ENCODE results near the gene GPR55. TPM values are rescaled to one million over a fixed set of nuclear protein-coding genes. Genes with fewer than 3 reads are reported as not detected.
A peak's percentile ranks its signal among the peaks of the same experiment; 100 is the strongest.

Gene GPR55
- total RNA-seq, 6 experiments from 2014 or later = 0.06 to 0.12 (median 0.07) TPM; not detected in 3

- intact Hi-C loops (cut with DNase I) = no loop called here
- H3K36me3 ChIP-seq = no peaks in the 10 kb centered on the region
- H3K4me1 ChIP-seq = no peaks in the 10 kb centered on the region
- 67% methylated on average over 2 of the region's 2 CpGs for WGBS (ENCODE audit: insufficient coverage, low coverage, low lambda C conversion rate, missing lambda C conversion rate)
- H3K27me3 ChIP-seq = no peaks in the 10 kb centered on the region
- H3K4me3 ChIP-seq = no peak overlapping the region
- DNase-seq (no peak), ATAC-seq (no peak)
- no peak overlapping the region for H3K27ac ChIP-seq
- TF ChIP-seq, protein P1, sequence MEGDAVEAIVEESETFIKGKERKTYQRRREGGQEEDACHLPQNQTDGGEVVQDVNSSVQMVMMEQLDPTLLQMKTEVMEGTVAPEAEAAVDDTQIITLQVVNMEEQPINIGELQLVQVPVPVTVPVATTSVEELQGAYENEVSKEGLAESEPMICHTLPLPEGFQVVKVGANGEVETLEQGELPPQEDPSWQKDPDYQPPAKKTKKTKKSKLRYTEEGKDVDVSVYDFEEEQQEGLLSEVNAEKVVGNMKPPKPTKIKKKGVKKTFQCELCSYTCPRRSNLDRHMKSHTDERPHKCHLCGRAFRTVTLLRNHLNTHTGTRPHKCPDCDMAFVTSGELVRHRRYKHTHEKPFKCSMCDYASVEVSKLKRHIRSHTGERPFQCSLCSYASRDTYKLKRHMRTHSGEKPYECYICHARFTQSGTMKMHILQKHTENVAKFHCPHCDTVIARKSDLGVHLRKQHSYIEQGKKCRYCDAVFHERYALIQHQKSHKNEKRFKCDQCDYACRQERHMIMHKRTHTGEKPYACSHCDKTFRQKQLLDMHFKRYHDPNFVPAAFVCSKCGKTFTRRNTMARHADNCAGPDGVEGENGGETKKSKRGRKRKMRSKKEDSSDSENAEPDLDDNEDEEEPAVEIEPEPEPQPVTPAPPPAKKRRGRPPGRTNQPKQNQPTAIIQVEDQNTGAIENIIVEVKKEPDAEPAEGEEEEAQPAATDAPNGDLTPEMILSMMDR (IDR thresholded peaks at IDR 0.05) = no peak
- no peak for TF ChIP-seq POLR2A (IDR thresholded peaks at IDR 0.05)
- no peaks in the 10 kb centered on the region for H3K9me3 ChIP-seq
These were observed 26.4 kb upstream of the GPR55 start for GRCh38 chr2:230951396-230951795.

GRCh38 chr2:230950874-230951339 is 25.9 kb upstream of the GPR55 start:
- intact Hi-C loops (cut with DNase I) = no loop called here
- TF ChIP-seq POLR2A (IDR thresholded peaks at IDR 0.05) = no peak
- DNase-seq = no peak
- H3K4me3 ChIP-seq = no peak overlapping the region
- no peaks in the 10 kb centered on the region for H3K36me3 ChIP-seq
- ATAC-seq = no peak
- no peaks in the 10 kb centered on the region for H3K4me1 ChIP-seq
- H3K9me3 ChIP-seq = no peaks in the 10 kb centered on the region
- 87% methylated on average over 7 of the region's 10 CpGs for WGBS (ENCODE audit: insufficient coverage, low coverage, low lambda C conversion rate, missing lambda C conversion rate)
- no peaks in the 10 kb centered on the region for H3K27me3 ChIP-seq
- no peak overlapping the region for H3K27ac ChIP-seq

- Histone ChIP-seq H3K36me3 (no peaks in the 10 kb centered on the region), H3K27me3 (no peaks in the 10 kb centered on the region), H3K9me3 (no peaks in the 10 kb centered on the region), H3K4me1 (no peaks in the 10 kb centered on the region), H3K27ac (no peak overlapping the region), H3K4me3 (no peak overlapping the region)
- intact Hi-C loops (cut with DNase I) = no loop called here
- no peak for TF ChIP-seq POLR2A (IDR thresholded peaks at IDR 0.05)
- TF ChIP-seq, protein P1 (IDR thresholded peaks at IDR 0.05) = no peak
- DNase-seq (no peak), ATAC-seq (no peak)
- WGBS (ENCODE audit: insufficient coverage, low coverage, low lambda C conversion rate, missing lambda C conversion rate) = 86% methylated on average over 19 of the region's 20 CpGs
These were observed 25.2 kb upstream of the GPR55 start for GRCh38 chr2:230949966-230950873.

DNA sequence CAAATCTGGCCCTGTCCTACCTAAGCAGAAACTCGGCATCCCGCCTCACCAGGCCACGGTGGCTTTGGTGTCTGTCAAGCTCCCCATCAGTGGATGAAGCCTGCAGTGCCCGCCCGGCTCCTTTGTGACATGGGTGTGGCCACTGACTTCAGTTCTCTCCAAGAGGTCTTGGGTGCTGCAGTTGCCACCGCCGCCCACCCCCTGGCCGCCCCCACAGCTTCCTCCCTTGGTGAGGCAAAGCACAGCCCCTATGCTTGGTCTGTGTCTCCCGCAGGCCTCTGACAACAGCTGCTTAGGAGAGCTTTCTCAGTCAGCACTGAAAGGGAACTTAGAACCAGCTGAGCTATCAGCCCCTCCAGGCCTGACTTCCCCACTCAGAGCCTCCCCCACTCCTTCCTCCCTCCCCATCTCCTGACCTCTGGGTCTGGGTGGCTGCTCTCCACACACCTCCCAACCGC is 22.9 kb upstream of the GPR55 start:
- Histone ChIP-seq H3K27ac (no peak overlapping the region), H3K27me3 (no peaks in the 10 kb centered on the region), H3K36me3 (no peaks in the 10 kb centered on the region), H3K9me3 (no peaks in the 10 kb centered on the region), H3K4me1 (no peaks in the 10 kb centered on the region), H3K4me3 (no peak overlapping the region)
- intact Hi-C loops (cut with DNase I) = no loop called here
- DNase-seq (no peak), ATAC-seq (peak; percentile 28 to 59 (median 52))
- no peak for TF ChIP-seq POLR2A (IDR thresholded peaks at IDR 0.05)
- TF ChIP-seq, protein P1 (IDR thresholded peaks at IDR 0.05) = no peak
- WGBS (ENCODE audit: insufficient coverage, low coverage, low lambda C conversion rate, missing lambda C conversion rate) = 64% methylated on average over 3 of the region's 10 CpGs

DNA sequence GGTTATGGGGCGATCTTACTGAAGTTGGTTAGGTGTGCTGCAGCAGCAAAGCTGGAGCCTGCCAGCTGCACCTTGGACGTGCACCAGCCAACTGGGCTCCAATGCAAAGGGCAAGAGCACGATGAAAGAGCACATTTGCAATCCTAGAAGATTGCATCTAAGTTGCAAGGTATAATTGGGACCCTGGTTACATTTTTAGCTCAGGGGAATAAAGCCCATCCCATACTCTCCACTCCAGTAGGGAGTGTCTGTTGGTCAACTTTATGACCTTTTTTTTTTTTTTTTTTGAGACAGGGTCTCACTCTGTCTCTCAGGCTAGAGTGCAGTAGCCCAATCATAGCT is 22.2 kb upstream of the GPR55 start:
- H3K36me3 ChIP-seq = no peaks in the 10 kb centered on the region
- no peak overlapping the region for H3K4me3 ChIP-seq
- no peak for ATAC-seq
- WGBS (ENCODE audit: insufficient coverage, low coverage, low lambda C conversion rate, missing lambda C conversion rate) = 51% methylated on average over 3 of the region's 3 CpGs
- intact Hi-C loops (cut with DNase I) = no loop called here
- H3K27me3 ChIP-seq = no peaks in the 10 kb centered on the region
- no peak for DNase-seq
- no peak overlapping the region for H3K27ac ChIP-seq
- no peaks in the 10 kb centered on the region for H3K9me3 ChIP-seq
- H3K4me1 ChIP-seq = no peaks in the 10 kb centered on the region
- no peak for TF ChIP-seq POLR2A (IDR thresholded peaks at IDR 0.05)
- TF ChIP-seq, protein P1 (IDR thresholded peaks at IDR 0.05) = no peak
